Right renal pelvis (tissue), 4 donors: Measurements from ENCODE around the gene ZBTB42. TPM values are rescaled to one million over a fixed set of nuclear protein-coding genes. Genes with fewer than 3 reads are reported as not detected.
A peak's percentile ranks its signal among the peaks of the same experiment; 100 is the strongest.

Source experiments
- DNase-seq, 4 donors: peaks; one replicate each; pipeline ENCODE4 v3.0.0-alpha.2; 2013; ENCODE audit warnings: low read depth in 4 of 4, low spot score in 3 of 4, missing footprints in 1 of 4
- polyA plus RNA-seq, 4 donors: library from polyadenylated mRNA; unstranded; fragments of 120-200 nt; gene quantifications; one replicate each; pipeline ENCODE4 v1.2.1, GENCODE V29; 2013; ENCODE audit not compliant: insufficient read length in 4 of 4

ZBTB42 gene
- 1 to 10 TPM; 4.3 to 5.4 (median 4.8) TPM for polyA plus RNA-seq

DNA sequence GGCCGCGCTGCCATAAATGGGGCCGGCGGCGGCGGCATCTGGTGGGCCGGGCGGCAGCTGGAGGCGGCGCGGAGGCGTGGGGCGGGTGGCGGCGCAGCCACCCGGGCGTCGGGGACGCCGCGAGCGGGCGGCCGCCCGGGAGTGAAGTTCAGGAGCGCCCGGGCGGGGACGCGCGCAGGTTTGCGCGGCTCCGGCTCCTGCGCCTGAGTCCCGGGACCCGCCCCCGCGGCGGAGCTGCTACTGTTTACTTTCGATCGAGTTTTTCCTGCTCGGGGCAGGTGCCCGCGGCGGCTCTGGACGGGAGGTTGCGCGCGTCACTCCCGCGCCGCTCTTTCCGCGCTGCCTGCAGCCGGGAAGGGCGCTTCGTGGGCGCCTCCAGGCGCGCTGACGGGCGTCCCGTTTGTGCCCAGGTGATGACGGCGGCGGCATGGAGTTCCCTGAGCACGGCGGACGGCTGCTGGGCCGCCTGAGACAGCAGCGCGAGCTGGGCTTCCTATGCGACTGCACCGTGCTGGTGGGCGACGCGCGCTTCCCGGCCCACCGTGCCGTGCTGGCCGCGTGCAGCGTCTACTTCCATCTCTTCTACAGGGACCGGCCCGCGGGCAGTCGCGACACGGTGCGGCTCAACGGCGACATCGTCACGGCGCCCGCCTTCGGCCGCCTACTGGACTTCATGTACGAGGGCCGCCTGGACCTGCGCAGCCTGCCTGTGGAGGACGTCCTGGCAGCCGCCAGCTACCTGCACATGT lies at the start of gene ZBTB42:
TSS of gene ZBTB42 (plus strand) at position 331 of the 749 bp plus-strand sequence. CDS start at position 428, 97 bp downstream.
- no peak for DNase-seq

DNA sequence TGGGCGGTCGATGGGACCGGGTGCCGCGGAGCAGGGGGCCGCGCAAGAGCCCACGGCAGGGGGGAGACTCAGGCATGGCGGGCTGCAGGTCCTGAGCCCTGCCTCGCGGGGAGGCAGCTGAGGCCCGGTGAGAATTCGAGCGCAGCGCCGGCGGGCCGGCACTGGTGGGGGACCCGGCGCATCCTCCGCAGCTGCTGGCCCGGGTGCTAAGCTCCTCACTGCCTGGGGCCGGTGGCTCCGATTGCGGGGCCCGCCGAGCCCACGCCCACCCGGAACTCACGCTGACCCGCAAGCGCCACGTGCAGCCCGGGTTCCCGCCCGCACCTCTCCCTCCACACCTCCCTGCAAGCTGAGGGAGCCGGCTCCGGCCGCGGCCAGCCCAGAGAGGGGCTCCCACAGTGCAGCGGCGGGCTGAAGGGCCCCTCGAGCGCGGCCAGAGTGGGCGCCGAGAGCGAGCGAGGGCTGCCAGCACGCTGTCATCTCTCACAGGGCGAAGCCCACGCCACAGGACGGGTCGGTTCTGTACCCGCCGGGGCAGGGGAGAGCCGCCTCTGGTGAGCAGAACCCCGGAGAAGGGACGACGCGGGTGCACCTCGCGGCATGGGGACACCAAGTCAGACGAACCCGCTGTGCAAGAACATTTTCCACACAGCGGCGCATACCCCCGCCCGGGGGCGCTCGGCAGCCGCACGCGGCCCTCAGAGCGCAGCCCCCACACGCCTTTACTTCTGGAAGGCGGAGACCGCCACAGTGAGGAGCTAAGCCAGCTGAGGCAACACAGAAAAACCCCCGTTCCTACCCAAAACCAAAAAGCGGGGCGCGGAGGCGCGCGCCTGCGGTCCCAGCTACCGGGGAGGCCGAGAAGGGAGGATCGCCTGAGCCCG lies 49.1 kb upstream of the ZBTB42 start:
- DNase-seq: no peak

DNA sequence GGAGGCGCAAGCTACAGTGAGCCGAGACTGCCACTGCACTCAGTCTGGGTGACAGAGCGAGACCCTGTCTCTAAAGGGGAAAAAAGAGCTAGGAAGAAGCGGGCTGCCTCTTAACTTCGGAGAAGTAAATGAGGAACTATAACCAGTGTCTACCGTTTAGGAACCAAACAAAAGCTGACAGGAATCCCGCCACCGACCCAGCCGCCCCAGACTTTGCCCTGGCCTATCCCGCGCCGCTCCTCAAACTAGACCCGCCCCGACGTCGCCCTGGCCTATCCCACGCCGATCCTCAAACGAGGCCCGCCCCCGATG lies 48.5 kb upstream of the ZBTB42 start:
- DNase-seq: no peak

DNA sequence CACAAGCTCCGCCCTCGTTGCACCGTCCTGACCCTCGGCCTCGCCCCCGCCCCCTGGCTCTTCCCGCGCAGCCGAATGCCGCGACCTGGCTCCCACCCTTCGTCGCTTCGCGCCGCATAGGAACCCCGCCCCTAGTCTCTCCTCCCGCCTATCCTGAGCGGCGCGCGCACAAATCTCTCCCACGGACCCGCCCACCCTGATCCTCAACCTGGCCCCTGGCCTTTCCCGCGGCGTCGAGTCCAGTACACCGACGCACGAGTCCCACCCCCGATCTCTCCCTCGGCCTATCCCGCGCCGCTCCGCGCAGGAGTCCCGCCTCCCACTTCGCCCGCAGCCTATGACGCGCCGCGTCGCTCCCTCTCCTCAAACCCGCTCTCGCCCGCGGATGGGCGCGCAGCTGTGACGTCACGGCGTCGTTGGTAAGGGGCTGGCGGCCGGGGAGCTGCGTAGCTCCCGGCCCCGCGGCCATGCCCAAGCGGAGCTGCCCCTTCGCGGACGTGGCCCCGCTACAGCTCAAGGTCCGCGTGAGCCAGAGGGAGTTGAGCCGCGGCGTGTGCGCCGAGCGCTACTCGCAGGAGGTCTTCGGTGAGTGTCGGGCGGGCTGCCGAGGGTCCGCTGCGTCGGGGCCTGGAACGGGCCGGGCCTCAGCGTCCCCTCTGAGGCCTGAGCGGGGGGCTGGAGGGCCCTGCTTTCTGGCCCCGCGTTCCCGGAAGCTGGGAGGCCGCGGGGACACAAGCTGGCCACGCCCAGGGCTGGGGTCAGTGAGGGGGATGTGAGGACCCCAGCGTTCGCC lies 48.0 kb upstream of the ZBTB42 start, which contains the start of gene SIVA1:
TSS of gene SIVA1 (plus strand) at position 413 of the 793 bp plus-strand sequence. CDS start at position 468, 55 bp downstream.
- DNase-seq: peak; percentile 97 to 100 (median 98)

DNA sequence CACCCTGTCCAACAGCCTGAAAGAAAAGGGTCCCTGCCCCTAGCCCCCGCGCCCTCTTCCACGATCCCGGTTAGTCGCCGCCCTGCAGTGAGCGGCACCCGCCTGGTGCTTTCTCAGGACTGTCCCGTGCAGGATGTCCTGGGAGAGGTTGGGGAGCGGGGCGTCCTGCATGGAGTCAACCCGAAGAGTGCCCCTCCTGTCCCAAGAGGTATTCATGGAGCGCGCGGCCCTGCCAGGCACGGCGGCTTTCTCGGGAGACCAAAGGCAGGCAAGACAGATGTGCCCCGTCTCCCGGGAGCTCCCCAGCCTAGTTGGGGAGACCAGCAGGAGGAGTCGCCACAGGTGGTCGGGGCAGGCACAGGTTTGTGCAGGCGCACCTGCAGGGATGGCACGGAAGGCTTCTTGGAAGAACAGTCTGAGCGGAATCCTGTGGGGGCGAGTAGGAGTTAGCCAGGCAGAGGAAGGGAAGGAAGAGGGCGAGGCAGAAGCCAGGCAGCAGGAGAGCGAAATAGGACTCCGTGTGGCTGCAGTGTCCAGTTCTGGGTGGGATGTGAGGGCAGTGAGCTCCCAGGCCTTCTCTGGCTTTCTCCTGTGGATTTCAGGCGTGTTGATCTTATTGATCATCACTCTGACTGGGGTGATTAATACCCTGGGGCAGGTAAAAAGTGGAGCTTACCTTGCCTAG lies 47.2 kb upstream of the ZBTB42 start:
- DNase-seq: no peak

DNA sequence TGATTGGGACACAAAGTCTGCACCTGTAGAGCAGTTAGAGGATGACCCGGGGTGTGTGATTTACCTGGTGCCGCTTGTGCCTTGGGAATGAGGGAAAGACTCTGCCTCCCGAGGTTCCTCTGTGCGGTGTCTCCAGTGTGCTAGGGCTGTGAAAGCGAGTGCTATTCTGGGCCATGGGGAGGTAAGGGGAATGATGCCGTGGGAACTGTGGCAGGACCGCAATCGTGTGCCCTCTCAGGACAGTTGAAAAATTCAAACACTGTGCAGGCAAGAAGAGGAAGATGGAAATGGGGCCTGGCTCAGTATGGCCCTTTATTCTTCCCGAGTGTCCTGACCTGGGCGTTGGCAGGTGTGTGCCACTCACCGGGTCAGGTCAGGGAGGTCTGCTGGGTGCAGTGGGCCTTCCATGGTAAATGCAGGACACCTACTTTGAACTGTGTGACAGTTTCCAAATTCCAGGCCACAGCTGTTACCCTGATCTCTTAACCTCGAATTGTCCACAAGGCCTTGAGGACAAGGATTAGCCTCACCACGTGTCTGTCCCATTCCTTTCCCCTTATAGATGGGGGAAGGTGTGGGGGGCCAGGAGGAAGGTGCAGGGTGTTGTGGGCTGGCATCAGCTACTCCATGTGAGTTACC lies 46.6 kb upstream of the ZBTB42 start:
- no peak for DNase-seq

DNA sequence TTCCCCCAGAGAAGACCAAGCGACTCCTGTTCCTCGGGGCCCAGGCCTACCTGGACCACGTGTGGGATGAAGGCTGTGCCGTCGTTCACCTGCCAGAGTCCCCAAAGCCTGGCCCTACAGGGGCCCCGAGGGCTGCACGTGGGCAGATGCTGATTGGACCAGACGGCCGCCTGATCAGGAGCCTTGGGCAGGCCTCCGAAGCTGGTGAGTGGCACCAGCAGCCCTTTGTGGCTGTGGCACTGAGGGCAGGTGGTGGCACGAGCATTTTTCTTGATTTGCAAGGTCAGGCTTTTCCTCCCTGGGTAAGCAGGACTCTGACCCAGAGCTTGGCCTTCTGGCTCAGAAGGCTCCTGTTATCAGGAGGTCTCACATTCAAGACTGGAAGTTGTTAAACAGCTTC lies 45.3 kb upstream of the ZBTB42 start:
- no peak for DNase-seq

DNA sequence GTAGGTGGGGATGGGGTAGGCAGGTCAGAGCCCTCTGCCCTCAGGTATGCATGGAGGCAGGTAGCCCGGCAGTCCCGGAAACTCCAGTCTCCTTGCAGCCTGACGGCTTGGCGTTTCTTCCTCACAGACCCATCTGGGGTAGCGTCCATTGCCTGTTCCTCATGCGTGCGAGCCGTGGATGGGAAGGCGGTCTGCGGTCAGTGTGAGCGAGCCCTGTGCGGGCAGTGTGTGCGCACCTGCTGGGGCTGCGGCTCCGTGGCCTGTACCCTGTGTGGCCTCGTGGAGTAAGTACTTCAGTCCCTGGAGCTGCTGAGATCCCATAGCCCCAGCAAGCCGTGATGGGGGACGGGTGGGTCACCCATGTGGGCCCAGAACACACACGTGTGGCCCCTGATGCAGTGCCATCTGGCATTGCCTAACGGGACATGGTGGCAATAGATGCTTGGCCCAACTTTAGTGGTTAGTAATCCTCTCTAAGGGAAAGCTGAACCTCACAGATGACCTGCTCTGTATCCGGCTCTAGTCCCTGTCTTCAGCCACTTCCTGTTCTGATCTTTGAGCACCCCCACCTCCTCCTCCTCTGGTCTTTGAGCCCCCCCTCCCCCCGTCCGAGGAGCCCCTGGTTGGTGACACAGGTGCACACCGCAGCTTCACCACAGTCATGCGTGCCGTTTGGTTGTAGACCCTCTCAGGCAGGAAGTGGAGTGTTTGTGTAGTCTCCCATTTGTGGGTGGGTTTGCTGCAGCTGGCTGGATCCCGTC lies 44.2 kb upstream of the ZBTB42 start:
- no peak for DNase-seq

DNA sequence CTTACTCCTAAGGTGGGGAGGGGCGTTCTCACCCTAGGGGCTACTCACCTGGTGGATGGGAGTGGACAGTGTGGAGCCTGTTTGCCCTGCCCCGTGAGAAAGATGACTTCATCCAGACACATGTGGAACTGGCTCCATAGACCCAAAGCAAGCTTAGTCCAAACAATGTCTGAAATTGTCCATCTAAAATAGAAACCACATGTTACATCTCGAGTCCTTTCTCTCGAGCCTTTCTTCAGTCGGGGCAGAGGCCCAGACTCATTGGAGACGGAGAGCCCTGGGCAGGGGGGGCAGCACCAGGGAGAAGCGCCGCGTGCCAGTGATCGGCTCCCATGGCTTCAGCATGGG lies 43.7 kb upstream of the ZBTB42 start:
- DNase-seq: no peak

DNA sequence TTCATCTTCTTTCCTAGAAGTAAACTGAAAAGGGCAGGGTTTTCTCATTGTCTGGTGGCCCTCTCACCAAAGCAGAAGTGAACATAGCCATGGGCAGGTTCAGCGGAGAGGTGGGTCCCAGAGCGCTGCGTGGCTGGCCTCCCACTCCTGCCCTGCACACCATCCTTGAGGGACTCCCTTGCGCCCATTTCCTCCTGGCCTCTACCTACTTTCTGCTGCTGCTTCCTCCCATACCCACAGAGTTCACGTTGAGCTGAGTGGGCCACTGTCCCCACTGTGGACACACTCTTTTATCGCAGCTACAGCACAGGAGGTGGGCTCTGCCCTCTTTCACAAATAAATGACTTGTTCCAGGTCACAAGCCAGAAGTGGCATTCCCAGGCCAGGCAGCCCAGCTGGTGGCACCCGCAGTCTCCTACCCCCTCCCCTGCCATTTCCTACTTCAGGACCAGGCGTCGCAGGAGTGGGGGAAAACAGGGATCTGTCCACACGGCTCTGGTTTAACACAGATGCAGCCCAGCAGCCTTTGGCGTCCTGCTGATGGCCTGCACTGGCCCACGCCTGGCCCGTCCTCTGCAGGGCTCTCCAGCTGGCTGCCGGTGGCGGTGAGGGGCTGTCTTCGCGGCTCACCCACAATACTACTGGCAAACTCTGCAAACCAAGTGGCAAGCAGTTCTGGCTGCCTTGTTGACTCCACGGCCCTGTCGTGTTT lies 43.1 kb upstream of the ZBTB42 start:
- DNase-seq: no peak

DNA sequence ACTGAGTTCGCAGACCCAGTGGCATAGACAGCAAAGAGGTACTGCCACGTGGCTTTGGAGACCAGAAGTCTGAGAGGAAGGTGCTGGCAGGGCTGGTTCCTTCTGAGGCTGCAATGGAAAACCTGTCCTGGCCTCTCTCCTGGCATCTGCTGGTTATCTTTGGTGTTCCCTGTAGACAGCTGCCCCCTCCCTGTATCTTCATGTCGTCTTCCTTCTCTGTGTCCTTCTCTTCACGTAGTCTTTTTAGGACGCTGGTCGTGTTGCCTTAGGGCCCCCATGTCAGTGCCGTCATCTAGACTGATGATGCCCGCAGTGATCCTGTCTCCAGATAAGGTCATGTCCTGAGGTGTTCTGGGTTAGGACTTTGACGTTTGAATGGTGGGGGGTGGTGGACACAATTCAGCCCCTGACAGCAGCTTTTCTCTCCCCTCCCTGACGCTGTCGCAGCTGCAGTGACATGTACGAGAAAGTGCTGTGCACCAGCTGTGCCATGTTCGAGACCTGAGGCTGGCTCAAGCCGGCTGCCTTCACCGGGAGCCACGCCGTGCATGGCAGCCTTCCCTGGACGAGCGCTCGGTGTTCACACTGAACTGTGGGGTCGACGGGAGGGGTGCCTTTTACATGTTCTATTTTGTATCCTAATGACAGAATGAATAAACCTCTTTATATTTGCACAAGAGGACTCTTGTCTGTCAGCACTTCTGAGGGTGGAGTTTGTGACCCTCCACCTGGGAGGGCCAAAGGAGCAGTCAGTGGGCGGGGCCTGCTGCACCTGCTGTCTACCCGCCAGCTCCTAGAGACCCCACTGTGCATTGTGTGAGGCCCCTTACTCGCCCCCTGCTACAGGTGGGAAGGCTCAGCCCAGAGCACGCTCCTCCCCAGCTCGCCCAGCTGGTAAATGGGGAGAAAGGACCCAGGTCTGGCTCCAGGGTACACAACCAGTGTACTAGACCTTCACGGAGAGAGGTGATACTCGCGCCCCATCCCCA lies 41.6 kb upstream of the ZBTB42 start:
- no peak for DNase-seq

DNA sequence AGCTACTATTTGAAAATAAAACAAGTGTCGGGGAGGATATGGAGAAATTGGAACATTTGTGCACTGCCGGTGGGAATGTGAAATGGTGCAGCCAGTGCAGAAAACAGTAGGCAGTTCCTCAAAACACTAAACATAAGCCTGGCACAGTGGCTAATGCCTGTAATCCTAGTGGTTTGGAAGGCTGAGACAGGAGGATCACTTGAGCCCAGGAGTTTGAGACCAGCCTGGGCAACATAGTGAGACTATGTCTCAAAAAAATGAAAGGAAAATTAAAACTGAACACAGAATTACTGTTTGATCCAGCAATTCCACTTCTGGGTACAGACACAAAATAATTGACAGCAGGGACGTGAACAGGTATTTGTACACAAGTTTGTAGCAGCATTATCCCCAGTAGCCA lies 35.4 kb upstream of the ZBTB42 start:
- no peak for DNase-seq

DNA sequence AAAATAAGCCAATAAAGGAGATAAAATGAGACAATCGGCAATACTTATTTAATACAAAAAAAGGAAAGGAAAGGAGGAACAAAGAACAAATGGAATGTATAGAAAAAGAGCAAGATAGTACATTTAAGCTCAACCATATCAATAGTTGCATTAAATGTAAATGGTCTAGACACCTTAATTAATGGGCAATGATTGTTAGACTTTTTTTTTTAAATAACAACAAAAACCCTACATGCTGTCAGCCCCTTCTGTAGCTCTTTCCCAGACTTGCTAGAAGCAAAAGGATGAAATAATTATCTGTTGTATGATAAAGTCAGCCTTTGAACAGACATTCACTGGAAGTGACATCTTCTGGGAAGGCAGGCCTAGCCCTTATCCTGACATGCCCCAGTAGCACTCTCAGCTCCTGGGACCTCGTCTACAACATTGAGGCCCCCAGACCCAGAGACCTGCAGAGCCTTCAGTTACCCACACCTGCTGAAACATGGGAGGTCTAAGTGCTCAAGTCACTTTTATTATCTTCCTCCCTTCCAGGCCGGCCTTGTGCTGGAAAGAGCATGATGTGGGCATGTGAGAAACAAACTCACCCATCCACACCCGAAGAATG lies 34.5 kb upstream of the ZBTB42 start:
- DNase-seq: no peak

DNA sequence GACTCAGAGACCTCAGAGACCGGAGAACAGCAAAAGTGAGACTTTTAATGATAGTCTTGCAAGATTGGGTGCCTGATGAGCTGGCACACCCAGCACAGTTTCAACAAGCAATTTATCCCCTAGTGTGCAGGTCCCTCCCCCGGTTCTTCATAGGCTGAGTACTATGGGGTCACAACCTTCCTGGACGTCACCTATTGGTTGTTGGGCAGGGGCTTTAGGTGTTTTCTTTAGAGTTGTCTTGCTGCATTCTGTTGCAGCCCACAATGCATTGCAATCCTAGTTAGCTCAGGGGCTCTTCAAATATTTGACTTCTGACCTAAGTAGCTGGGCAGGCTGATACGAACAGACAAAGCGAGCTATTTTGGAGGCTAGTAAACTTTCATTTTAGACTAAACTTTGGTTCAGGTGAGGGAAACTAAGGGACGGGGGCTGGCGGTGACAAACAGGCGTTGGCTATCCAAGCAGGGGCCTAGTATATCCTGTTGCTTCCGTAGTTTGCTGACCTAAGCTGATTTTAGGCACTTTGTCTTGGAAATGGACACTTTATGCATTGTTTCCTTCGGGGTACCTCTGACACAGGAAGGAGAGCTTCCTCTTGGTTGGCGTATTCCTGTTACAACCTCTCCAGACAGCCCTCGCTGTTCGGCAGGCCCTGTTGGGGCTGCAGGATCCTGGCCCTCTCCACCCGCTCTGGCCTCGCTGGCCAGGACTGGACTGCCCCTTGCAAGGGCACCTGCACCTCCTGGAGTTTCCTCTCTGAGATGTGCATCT lies 33.9 kb upstream of the ZBTB42 start:
- no peak for DNase-seq

DNA sequence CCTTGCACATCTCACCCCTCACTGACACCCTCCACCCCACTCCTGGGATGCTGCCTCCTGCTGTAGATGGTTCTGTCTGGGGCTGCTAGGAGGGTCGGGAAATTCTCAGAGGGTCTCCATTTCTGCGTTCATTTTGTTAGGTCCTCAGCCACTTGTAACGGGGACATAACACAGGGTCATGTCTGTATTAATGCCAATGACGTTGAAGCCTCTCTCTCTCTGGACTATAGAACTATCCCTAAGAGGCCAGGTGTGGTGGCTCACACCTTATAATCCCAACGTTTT lies 33.3 kb upstream of the ZBTB42 start:
- DNase-seq: no peak
